OCI-LY3 (cell line): Measurements from ENCODE around the gene ASCC3.

Source experiments
- H2AFZ ChIP-seq: fragments of 200-600, 300-600 bp; shearing (Covaris generic); 2 replicates; pipeline ENCODE4 v1.6.0; 2014; ENCODE audit warnings: antibody characterized with exemption, low read depth, low read length
- H3K27ac ChIP-seq: fragments of 200-600, 300-600 bp; sonication (generic); 2 replicates; pipeline ENCODE4 v1.5.1; 2014; ENCODE audit warnings: mild to moderate bottlenecking, low read length, moderate library complexity, mixed read lengths
- H3K27me3 ChIP-seq: fragments of 200-600, 300-600 bp; sonication (generic); 2 replicates; pipeline ENCODE4 v1.6.1; 2014; ENCODE audit warnings: low read depth, low read length, mixed read lengths
- H3K36me3 ChIP-seq: fragments of 200-600, 300-600 bp; sonication (generic); replicated peaks from 2 replicates; pipeline ENCODE3; 2014; ENCODE audit warnings: low read depth, low read length, mixed read lengths
- H3K4me1 ChIP-seq: fragments of 300-600, 200-600 bp; sonication (generic); 2 replicates; pipeline ENCODE4 v1.6.1; 2014; ENCODE audit warnings: low read length, mixed read lengths
- H3K4me2 ChIP-seq: fragments of 200-600, 300-600 bp; sonication (generic); 2 replicates; pipeline ENCODE4 v1.6.1; 2014; ENCODE audit warnings: low read length, mixed read lengths
- H3K4me3 ChIP-seq: fragments of 300-600, 200-600 bp; sonication (generic); 2 replicates; pipeline ENCODE4 v1.5.1; 2014; ENCODE audit warnings: antibody characterized with exemption, mild to moderate bottlenecking, low read length, moderate library complexity
- H3K79me2 ChIP-seq: fragments of 300-600, 200-600 bp; shearing (Covaris generic); 2 replicates; pipeline ENCODE4 v1.6.1; 2014; ENCODE audit warnings: mild to moderate bottlenecking, low read length, mixed read lengths
- H3K9ac ChIP-seq: fragments of 300-600, 200-600 bp; shearing (Covaris generic); 2 replicates; pipeline ENCODE4 v1.6.0; 2014; ENCODE audit warnings: mild to moderate bottlenecking, low read length, moderate library complexity
- H3K9me3 ChIP-seq: fragments of 200-600, 300-600 bp; shearing (Covaris generic); 2 replicates; pipeline ENCODE4 v1.6.1; 2014; ENCODE audit warnings: low read length, mixed read lengths; ENCODE audit not compliant: insufficient read depth
- H4K20me1 ChIP-seq: fragments of 200-600, 300-600 bp; sonication (generic); 2 replicates; pipeline ENCODE4 v1.6.1; 2016; ENCODE audit warnings: low read length, mixed read lengths; ENCODE audit not compliant: insufficient read depth
- EZH2phosphoT487 ChIP-seq: fragments of 200-600 bp; shearing (Covaris generic); IDR thresholded peaks from 2 replicates; pipeline ENCODE4 v1.6.1; 2018; ENCODE audit warnings: antibody characterized with exemption, mixed run types, low read depth
- TF ChIP-seq, protein P1 (sequence below): fragments of 200-600, 300-600 bp; sonication (generic); IDR thresholded peaks from 2 replicates; pipeline ENCODE4 v1.5.1; 2014; ENCODE audit warnings: antibody characterized with exemption, low read length, low read depth

ASCC3 gene

DNA sequence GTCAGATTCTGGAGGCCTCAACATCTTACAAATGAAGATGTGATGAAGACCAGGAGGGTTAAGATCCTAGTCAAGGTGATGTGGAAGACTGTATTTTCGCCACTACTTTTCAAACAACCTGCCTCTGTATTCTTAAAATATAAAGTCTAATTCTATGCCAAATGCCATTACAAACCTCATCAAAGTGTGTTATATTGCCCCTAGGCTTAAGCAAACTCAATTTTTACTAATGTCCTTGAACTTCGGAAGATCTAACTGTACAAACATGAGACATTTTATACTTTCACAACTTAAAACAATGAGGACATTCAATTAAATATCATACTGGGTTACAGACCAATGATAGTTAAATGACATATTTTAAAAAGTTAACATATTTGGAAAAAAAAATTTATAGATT is 19.1 kb downstream of the ASCC3 start:
- H3K9me3 ChIP-seq, result no peaks in the 10 kb centered on the region
- H4K20me1 ChIP-seq, result no peaks in the 10 kb centered on the region
- H3K4me1 ChIP-seq, result no peaks in the 10 kb centered on the region
- no peaks in the 10 kb centered on the region for H3K79me2 ChIP-seq
- H3K27ac ChIP-seq, result no peak overlapping the region
- H2AFZ ChIP-seq, result no peak overlapping the region
- TF ChIP-seq, protein P1, sequence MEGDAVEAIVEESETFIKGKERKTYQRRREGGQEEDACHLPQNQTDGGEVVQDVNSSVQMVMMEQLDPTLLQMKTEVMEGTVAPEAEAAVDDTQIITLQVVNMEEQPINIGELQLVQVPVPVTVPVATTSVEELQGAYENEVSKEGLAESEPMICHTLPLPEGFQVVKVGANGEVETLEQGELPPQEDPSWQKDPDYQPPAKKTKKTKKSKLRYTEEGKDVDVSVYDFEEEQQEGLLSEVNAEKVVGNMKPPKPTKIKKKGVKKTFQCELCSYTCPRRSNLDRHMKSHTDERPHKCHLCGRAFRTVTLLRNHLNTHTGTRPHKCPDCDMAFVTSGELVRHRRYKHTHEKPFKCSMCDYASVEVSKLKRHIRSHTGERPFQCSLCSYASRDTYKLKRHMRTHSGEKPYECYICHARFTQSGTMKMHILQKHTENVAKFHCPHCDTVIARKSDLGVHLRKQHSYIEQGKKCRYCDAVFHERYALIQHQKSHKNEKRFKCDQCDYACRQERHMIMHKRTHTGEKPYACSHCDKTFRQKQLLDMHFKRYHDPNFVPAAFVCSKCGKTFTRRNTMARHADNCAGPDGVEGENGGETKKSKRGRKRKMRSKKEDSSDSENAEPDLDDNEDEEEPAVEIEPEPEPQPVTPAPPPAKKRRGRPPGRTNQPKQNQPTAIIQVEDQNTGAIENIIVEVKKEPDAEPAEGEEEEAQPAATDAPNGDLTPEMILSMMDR, result no peak
- TF ChIP-seq EZH2phosphoT487, result no peak
- peaks cover 58% of the 10 kb centered on the region for H3K36me3 ChIP-seq
- no peaks in the 10 kb centered on the region for H3K27me3 ChIP-seq
- H3K4me3 ChIP-seq, result no peak overlapping the region
- no peak overlapping the region for H3K9ac ChIP-seq
- no peak overlapping the region for H3K4me2 ChIP-seq

DNA sequence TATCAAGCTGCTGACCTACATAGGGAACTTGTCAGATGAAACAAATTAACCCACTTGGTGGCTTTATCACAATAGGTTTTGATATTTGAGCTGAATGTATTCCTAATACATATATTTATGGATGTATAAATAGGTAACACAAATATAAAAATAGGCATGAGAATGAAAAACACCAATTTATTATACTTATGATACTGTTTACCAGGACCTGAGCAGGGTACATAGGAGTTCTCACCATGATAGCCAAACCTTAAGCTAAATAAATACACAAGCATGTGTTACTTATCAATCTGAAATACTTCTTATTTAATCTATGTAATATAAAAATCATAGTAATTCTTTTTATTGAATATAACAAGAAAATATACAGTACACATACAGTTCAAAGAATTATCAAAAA is 25.0 kb downstream of the ASCC3 start:
- no peaks in the 10 kb centered on the region for H3K4me1 ChIP-seq
- H3K27ac ChIP-seq, result no peak overlapping the region
- H3K79me2 ChIP-seq, result no peaks in the 10 kb centered on the region
- H3K9me3 ChIP-seq, result no peaks in the 10 kb centered on the region
- no peak overlapping the region for H3K4me3 ChIP-seq
- H3K9ac ChIP-seq, result no peak overlapping the region
- no peak overlapping the region for H2AFZ ChIP-seq
- no peaks in the 10 kb centered on the region for H3K27me3 ChIP-seq
- TF ChIP-seq, protein P1, result no peak
- no peak for TF ChIP-seq EZH2phosphoT487
- H3K36me3 ChIP-seq, result peaks cover 47% of the 10 kb centered on the region
- no peaks in the 10 kb centered on the region for H4K20me1 ChIP-seq
- no peak overlapping the region for H3K4me2 ChIP-seq

DNA sequence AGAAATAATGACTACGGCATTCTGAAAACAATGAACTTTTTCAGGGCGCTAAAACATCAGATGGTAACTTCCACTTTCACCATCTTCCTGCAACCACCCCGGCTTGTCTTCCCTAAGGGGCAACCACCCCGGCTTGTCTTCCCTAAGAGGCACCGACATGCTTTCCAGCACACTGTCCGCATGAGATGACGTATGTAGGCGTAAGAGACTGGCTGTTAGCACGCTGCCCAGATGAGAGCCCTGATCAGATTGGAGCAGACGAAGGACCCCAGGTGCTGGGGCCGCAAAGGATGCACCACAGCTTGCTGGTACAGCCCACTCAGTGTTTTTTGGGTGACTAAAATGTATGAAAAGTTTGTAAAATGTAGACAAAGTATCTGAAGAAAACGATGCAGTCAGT is 29.3 kb downstream of the ASCC3 start:
- Histone ChIP-seq H3K4me2 (no peak overlapping the region), H3K79me2 (no peaks in the 10 kb centered on the region), H3K9ac (no peak overlapping the region), H3K36me3 (peaks cover 19% of the 10 kb centered on the region), H4K20me1 (no peaks in the 10 kb centered on the region), H3K27me3 (no peaks in the 10 kb centered on the region), H2AFZ (no peak overlapping the region), H3K4me1 (peaks cover 5% of the 10 kb centered on the region), H3K9me3 (no peaks in the 10 kb centered on the region), H3K4me3 (no peak overlapping the region), H3K27ac (no peak overlapping the region)
- TF ChIP-seq, protein P1, result no peak
- no peak for TF ChIP-seq EZH2phosphoT487

DNA sequence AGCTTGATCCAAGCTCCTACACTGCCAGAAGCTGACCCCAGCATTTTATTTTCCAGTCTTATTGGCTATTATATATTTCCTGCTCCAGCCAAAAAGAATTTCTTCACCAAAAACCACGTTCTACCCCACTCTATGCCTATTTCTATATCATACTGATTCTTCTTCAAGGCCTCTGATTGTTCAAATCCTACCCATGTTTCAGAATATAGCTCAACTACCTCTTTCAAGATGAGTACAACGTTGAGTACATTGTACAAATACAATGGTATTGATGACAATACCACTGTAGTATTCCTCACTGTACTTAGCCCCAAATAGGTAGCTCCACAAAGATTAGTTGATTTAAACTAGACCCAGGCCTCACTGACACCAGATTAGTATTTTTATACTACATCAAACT is 31.0 kb downstream of the ASCC3 start:
- H3K79me2 ChIP-seq, result peaks cover 4% of the 10 kb centered on the region; the same call in 1 of the 2 replicates
- no peak overlapping the region for H3K27ac ChIP-seq
- H3K36me3 ChIP-seq, result peaks cover 9% of the 10 kb centered on the region
- H3K4me3 ChIP-seq, result no peak overlapping the region
- no peak for TF ChIP-seq EZH2phosphoT487
- TF ChIP-seq, protein P1, result no peak
- H3K9ac ChIP-seq, result no peak overlapping the region
- H3K4me1 ChIP-seq, result peaks cover 5% of the 10 kb centered on the region
- no peak overlapping the region for H3K4me2 ChIP-seq
- no peaks in the 10 kb centered on the region for H3K9me3 ChIP-seq
- no peaks in the 10 kb centered on the region for H4K20me1 ChIP-seq
- no peak overlapping the region for H2AFZ ChIP-seq
- no peaks in the 10 kb centered on the region for H3K27me3 ChIP-seq
